IMR-90 (cell line): Measurements from ENCODE around the gene FAM234A.

Source experiments
- POLR2A ChIP-seq: IDR thresholded peaks from 2 replicates; pipeline ENCODE4 v1.6.1; 2012; ENCODE audit warnings: mild to moderate bottlenecking, low read depth, low read length
- RAD21 ChIP-seq: IDR thresholded peaks from 2 replicates; pipeline ENCODE4 v1.6.1; 2012; ENCODE audit warnings: low read length, improper control_type of control experiment
- TF ChIP-seq, protein P1 (sequence below): conservative IDR thresholded peaks from 2 replicates; pipeline ENCODE4 v1.5.1; 2012; ENCODE audit warnings: mild to moderate bottlenecking, low read depth, low read length, improper control_type of control experiment

DNA sequence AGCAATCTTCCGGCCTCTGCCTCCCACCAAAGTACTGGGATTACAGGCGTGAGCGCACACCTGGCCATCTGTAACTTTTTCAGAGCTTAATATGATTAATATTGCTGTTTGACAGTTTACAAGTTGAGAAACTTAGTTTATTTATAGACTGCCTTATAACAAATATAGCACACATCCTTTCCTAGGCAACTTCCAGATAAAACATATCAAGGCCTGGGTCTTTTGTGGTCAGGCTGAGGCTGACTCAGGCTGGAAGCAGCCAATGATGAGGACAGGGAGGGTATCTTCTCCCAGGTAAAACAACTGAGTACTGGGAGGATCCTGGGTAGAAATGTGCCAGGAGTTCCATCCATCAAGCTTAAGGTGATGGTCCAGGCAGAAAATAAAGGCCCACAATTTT is 21.6 kb upstream of the FAM234A start:
- no peak for TF ChIP-seq RAD21
- TF ChIP-seq, protein P1, sequence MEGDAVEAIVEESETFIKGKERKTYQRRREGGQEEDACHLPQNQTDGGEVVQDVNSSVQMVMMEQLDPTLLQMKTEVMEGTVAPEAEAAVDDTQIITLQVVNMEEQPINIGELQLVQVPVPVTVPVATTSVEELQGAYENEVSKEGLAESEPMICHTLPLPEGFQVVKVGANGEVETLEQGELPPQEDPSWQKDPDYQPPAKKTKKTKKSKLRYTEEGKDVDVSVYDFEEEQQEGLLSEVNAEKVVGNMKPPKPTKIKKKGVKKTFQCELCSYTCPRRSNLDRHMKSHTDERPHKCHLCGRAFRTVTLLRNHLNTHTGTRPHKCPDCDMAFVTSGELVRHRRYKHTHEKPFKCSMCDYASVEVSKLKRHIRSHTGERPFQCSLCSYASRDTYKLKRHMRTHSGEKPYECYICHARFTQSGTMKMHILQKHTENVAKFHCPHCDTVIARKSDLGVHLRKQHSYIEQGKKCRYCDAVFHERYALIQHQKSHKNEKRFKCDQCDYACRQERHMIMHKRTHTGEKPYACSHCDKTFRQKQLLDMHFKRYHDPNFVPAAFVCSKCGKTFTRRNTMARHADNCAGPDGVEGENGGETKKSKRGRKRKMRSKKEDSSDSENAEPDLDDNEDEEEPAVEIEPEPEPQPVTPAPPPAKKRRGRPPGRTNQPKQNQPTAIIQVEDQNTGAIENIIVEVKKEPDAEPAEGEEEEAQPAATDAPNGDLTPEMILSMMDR: no peak
- no peak for TF ChIP-seq POLR2A
